NCI-H2227 (cell line): ENCODE results near the gene USH1G.
A peak's percentile ranks its signal among the peaks of the same experiment; 100 is the strongest.
"Not testable (repeated sequence)": the region's sequence is repeated elsewhere in the genome, so short reads cannot be mapped to it uniquely, and the experiment has no call there.

Experiments used
- DNase-seq: peaks from one replicate; lab custom pipeline; 2025; ENCODE audit not compliant: unreplicated experiment; lab: John Stamatoyannopoulos, UW

Gene USH1G

DNA sequence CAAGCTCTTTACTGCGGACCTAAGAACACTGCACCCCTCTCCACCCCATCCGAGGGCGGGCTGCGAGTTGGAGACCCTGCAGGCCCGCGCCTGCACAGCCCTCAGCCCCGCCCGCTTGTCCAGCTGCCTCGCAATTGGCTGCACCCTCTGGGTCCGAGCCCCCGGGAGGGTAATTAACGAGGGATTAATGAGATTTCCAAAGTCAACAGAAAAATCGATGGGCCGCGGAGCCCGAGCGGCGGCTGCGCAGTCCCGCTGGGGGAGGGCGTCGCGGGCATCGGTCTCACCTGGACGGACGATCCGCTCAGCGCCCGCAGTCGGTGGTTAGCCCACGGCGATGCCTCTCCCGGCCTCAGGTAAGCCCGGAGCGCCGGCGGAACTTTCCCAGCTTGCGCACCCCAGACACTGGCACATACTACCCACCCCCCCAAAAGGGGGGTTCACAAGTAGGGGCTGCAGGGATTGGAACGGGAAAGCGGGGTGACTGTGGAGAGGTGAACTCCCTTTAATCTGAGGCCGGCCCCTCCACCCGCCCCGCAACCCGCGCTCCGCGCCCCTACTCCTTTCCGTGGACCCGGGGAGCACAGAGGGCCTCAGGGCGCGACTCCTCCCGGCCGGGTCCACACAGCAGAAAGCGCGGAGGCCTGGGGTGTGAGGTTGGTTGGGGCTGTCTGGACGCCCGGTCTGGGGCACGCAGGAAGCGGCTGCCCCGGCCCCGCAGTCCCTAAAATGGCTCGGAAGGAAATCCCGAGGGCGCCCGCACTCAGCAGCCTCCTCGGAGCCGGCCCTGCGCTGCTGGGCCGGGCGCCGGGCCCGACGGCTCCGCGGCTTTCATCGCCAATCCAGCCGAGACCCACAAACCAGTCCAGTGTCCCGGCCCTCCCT, 12.8 kb upstream of the USH1G start, which contains the start of gene OTOP3:
OTOP3 (plus strand) TSS at position 314 of the 885 bp plus-strand sequence; CDS start at position 338, 24 bp downstream.
- DNase-seq = no peak

GRCh38 chr17:74935048-74935447, 12.0 kb upstream of the USH1G start:
- DNase-seq = no peak

- no peak for DNase-seq
Observed at GRCh38 chr17:74930535-74931036, 7.5 kb upstream of the USH1G start.

GRCh38 chr17:74928786-74929185, 5.7 kb upstream of the USH1G start:
- DNase-seq = no peak

- DNase-seq = no peak
Observed at GRCh38 chr17:74925242-74925641, 2.2 kb upstream of the USH1G start.

DNA sequence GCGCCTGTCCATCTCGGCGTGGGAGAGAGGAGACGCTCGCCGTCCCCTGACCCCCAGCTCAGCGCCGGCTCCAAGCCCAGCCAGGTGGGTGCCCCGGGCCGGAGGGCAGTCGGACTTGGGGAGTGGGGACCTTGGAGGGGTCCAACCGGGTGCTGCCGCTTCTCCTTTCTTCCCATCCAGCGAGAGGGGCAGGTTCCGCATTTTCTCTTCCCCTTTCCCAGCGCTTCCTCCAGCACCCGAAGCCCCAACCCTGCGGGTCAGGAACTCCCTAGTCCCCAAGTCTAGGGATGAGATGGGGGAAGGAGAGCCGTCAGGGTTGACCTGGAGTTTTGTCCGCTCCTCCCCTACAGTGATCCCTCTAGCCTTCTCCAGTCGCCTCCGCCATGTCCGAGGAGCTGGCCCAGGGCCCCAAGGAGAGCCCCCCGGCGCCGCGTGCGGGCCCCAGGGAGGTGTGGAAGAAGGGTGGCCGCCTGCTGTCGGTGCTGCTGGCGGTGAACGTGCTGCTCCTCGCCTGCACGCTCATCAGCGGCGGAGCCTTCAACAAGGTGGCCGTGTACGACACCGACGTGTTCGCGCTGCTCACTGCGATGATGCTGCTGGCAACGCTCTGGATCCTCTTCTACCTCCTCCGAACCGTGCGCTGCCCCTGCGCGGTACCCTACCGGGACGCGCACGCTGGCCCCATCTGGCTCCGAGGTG, 1.3 kb upstream of the USH1G start, which contains the start of gene OTOP2:
OTOP2 (plus strand) TSS at position 24 of the 699 bp plus-strand sequence; CDS start at position 384, 360 bp downstream.
- DNase-seq = peak; percentile 42

- DNase-seq = peak; percentile 54
Observed at GRCh38 chr17:74923538-74924249, 639 bp upstream of the USH1G start.

DNA sequence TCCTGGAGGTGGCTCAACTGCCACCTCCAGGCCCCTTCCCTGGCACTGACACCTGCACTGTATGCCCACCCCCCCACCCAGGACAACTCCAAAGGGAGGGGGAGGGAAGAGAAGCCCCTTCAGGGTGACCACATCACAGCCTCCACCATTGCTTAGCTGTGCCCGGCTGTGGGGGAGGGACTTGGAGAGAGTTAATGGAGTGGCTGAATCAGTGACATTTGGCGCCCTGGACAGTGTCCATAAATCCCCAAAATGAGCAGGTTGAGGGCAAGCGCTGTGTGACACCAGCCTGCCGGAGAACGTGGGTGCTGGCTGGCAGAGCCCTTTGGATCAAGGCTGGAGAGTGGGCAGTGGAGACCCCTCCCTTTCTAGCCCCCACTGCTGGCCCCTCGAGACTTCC, 883 bp downstream of the USH1G start:
- no peak for DNase-seq

DNA sequence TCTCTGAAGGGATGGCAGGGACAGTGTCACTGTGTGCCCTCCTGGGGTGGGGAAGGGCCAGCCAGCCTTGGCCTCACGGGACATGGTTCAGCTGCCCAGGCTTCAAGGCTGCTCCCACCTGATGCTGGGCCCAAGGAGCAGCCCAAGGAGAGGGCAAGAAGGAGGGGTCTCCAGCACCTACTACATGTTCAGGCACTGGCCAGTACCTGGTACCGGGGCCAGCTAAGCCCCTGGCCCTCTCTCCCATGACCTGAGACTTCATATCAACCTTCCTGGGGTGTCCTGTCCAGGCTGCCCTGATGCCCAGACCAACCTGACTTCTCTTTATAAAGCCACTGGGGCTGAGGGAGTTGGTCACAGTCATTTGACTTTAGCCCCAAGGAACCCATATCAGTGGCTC, 1.3 kb downstream of the USH1G start:
- DNase-seq = no peak

GRCh38 chr17:74921026-74921681, 1.9 kb downstream of the USH1G start:
- no peak for DNase-seq

DNA sequence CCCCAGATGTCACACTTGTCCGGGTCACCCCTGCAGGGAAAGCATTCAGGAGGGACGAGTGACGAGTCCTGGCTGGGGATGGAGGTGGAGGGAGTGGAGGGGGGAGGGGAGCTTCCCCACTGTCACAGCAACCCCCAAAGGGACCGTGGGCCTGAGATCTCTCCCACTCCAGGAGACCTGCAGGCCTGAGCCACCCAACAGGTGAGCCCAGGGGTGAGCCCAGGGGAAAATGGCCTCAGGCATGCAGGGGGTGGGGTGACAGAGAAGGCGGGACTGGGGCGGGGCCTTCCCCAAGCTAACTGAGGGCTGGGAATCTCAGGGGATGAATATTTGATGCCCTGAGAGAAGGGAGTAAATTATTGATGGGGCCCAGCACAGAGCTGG, 2.4 kb downstream of the USH1G start:
- no peak for DNase-seq

- no peak for DNase-seq
Observed at GRCh38 chr17:74920306-74920620, 2.8 kb downstream of the USH1G start.

- DNase-seq = no peak
Observed at GRCh38 chr17:74919440-74920305, 3.4 kb downstream of the USH1G start.

GRCh38 chr17:74918906-74919305, 4.1 kb downstream of the USH1G start:
- DNase-seq = no peak

- DNase-seq = no peak
Observed at GRCh38 chr17:74917430-74917829, 5.6 kb downstream of the USH1G start.

DNA sequence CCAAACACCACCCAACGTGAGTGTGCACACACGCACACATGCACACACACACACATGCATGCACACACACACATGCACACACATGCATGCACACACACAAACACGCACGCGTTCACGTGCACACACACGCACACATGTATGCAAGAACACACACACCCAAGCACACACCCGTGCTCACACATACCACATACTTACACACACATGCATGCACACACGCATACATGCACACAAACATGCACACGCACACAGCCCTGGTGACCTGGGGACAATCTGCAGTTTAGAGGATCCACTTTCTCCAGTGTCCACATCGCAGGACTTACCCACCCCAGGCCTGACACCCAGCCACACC, 6.2 kb downstream of the USH1G start:
- no peak for DNase-seq

DNA sequence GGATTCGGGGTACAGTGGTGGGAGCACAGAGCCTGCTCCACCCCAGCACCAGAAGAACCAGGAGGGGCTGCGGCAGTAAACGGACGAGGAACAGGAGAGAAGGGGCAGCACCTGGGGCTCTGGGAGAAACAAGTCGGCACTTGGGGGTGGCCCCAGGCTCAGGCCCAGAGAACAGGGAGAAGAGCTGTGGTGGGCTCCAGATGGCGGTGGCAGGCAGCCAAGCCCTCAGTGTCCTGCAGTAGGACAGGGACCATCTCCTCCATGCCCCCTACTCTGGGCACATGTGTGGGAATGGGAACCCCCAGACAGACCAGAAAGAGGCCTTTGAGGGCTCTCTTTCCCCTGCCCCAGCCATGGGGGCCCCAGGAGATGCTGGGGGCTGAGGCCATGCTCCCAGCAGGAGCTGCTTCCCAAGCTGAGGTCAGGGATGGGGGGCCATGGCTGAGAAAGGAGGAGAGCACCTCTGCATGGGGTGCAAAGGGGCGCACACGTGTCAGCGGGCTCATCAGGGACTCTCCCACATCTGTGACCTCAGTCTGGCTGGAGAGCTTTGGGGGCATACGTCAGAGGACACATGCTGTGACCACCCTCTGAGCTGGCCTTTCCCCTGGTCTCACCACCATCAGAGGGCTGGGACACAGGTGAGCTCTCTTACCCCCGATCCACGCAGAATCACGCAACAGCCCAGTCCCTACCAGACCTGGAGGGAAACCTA, 6.8 kb downstream of the USH1G start:
- no peak for DNase-seq

- not testable (repeated sequence) for DNase-seq
Observed at GRCh38 chr17:74911423-74911822, 11.6 kb downstream of the USH1G start.

DNA sequence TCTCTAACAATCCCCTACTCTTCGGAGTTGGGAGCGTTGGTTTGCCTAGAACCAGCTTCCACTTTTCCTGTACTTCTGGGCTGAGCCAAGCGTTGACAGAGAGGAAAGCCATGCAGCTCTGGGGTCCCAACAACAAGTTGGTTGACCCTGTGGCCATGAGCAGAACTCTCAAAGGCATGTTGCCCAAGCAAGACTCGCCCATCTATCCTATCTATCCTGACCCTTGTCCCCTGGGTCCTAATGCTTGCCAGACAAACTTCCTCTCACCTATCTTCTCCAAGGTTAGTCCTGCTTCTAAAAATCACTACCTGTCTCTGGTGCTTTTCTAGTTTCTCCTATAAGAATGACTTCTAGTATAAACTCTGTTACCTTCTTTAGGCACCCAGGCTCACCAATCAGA, 14.0 kb downstream of the USH1G start:
- DNase-seq = not testable (repeated sequence)
